Raji (cell line): ENCODE results near the gene ZMYND8.

Source experiments
- POLR2A ChIP-seq: IDR thresholded peaks from 2 replicates; pipeline ENCODE4 v1.6.1; 2011; ENCODE audit warnings: low read depth, low read length, control low read depth; ENCODE audit not compliant: insufficient read depth

Gene ZMYND8

DNA sequence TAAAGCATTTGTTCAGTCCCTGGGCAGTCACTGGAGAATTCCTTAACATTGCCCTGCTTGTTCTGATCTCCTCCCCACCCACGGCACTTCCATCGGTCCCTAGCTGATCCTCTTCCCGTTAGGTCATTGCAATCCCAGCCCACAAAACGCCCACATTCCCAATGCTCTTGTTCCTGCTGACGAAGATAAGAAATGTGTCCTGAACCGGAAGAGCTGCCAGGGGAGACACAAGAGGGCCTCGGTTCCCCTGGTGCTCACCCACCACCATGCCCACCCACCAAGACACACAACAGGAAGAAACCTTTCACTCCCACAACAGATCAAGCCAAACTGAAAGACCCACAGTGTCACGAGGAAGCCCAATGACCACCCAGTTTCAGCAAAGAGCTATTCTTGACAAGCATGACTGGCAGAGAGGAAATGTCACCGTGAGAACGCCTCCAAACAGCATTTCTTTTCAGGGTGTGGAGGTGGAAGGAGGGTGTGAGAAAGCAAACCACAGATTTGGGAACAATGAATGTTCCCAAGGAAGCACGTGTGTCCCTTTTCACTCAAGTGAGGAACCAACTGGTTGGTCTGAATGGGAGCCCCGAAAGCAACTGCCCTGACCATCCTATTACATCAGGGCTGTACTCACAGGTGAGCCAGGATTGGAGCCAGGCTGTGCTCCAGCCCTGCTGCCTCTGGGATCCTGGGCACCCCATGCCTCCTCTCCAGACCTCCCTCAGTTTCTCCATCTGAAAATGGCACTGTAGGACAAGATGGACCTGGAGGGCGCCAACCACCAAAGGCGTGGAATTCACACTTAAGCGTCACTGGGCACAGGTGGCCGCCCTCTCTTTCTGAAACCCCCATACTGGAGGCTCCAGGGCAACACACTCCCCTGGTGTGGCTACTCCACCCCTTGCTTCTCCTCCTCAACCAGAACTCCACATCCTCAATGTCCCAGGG, 97.5 kb downstream of the ZMYND8 start:
- TF ChIP-seq POLR2A: no peak

- TF ChIP-seq POLR2A: no peak
Observed at GRCh38 chr20:47257771-47258170, 98.7 kb downstream of the ZMYND8 start.

- no peak for TF ChIP-seq POLR2A
Observed at GRCh38 chr20:47257256-47257655, 99.2 kb downstream of the ZMYND8 start.

GRCh38 chr20:47256668-47257236, 99.7 kb downstream of the ZMYND8 start:
- no peak for TF ChIP-seq POLR2A

DNA sequence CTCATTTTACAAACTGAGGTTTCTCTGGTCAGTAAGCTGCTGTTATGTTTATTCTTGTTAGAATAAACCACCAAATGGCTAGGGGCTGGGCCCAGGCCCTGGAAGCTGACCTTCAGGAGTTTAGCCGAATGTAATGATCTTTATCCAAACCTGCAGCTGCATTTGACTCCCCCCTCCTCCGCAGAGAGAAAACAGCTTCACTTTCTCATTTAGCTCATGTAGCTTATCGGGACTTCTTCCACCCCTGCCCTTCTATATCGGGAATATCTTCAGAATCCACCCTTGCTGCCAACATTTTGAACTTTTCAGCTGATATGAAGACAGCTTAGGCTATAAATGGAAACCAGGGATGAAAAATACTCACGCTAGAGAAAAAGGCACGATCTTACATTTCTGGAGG, 102.6 kb downstream of the ZMYND8 start:
- no peak for TF ChIP-seq POLR2A

DNA sequence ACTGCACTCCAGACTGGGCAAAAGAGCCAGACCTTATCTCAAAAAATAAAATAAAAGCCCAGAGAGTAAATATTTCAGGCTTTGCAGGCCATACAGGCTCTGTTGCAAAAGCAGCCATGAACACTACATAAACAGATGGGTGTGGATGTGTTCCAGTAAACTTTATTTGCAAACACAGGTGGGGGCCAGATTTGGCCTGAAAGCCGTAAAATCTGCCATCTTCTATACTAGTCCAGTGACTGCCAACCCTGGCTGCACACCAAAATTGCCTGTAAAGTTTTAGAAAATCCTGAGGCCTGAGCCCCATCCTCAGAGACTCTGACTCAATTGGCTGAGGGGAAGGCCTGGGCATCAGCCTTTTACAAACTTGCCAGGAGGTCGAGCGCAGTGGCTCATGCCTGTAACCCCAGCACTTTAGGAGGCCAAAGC, 103.6 kb downstream of the ZMYND8 start:
- TF ChIP-seq POLR2A: no peak

DNA sequence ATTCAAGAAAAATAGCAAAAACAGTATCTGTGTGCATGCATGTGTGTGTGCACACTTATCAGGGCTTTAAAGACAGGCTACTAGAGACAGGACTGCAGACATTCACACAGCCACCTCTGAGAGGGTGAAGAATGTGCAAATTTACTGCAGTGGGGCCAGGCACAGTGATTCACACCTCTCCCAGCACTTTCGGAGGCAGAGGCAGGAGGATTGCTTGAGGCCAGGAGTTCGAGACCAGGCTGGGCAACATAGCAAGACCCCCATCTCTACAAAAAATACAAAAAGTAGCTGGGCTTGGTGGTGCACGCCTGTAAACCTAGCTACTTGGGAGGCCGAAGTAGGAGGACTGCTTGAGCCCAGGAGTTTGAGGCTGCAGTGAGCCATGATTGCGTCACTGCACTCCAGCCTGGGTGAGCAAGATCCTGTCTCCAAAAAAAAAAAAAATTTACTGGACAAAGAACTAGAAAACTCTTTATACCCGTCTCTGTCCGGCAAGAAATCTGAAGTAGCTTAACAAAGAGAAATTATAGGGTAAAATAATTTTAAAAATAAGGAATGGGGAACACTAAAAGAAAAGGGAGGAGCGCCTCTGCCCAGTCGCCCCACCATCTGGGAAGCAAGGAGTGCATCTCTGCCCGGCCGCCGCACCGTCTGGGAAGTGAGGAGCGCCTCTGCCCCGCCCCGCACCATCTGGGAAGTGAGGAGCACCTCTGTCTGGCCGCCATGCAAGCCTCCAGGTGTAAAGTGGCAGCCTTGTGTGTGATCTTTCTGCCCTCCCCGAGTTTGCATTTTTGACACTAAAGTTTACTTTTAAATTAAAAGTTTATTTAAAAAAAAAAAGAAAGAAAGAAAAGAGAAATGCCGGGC, 105.1 kb downstream of the ZMYND8 start:
- no peak for TF ChIP-seq POLR2A

DNA sequence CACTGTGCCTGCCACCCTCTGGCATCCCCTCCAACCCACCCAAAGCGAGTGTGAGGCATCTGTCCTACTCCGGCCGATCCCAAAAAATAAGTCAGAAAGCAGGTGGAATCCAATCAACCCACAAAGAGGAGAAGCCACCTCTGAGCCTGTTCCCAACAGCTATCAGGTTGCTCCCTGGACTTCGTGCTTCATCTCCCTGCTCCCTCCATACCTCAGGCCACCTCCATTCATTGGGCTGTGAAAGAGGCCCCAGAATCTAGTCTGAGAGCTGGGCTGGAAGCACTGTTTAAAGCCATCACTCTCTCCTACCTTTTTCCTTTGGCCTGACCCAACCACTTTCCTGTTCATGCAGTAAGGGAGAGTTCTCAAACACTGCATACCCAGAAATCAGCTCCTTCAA, 106.1 kb downstream of the ZMYND8 start:
- no peak for TF ChIP-seq POLR2A

GRCh38 chr20:47249913-47250312, 106.6 kb downstream of the ZMYND8 start:
- no peak for TF ChIP-seq POLR2A

DNA sequence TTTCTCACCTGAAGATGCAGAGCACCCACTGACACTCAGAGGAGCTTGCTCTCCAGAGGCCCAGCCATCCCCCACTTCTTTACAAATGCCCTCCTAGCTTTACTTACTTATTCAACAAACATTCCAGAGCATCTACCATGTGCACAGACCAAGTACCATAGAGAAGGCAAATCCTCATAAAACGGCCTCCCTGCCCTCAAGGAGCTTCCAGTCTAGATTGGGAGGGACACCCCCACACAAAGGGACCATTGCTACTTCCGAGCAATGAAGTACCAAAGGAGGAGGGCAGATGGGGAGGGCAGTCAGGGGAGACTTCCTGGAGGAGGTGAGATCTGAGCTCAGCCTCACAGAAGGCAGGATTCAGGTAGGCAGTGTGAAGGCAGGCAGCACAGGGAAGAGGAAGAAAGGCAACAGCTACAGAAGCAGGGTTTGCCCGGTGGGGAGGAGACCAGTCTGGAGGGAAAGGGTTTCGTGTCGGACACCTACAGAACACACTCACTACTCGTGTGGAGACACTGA, 108.0 kb downstream of the ZMYND8 start:
- no peak for TF ChIP-seq POLR2A

DNA sequence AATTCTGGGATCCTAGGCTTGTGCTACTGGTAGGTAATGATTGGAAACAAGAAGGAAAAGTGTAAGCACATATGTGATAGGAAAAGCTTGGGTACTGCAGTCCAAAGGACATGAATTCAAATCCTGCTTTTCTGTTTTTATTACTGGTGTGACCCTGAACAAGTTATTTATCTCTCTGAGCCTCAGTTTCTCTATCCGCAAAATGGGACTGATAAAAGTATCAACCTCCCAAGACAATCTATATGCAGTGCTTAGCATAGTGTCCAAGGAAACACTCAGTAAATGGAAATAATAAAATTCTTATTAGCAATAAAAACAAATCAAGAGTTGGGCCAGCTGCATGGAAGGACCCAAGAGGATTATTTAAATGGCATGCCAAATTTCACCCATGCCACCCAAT, 108.5 kb downstream of the ZMYND8 start:
- no peak for TF ChIP-seq POLR2A

- TF ChIP-seq POLR2A: no peak
Observed at GRCh38 chr20:47246061-47246777, 110.3 kb downstream of the ZMYND8 start.

DNA sequence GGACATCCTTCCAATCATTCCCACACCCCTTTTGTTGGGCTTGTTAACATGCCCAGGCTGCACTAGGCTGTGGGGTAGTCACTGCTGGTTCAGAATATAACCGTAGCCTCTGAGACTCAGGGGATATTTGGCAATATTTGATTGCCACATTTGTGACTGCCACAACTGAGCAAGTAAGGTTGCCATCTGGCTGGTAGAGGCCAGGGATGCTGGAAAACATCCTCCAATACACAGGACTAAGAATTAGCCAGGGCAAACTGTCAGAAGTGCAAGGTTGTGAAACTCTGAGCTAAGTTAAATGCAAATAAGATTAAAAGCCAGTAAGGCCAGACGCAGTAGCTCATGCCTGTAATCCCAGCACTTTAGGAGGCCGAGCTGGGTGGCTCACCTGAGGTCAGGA, 112.0 kb downstream of the ZMYND8 start:
- no peak for TF ChIP-seq POLR2A

- no peak for TF ChIP-seq POLR2A
Observed at GRCh38 chr20:47243532-47244305, 112.8 kb downstream of the ZMYND8 start.

- TF ChIP-seq POLR2A: no peak
Observed at GRCh38 chr20:47243003-47243402, 113.5 kb downstream of the ZMYND8 start.
